Measurements from ENCODE around the gene KIF5B. TPM values are rescaled to one million over a fixed set of nuclear protein-coding genes. Genes with fewer than 3 reads are reported as not detected.

Gene KIF5B
- total and polyA plus RNA-seq, 2 donors (not counting 1 experiment from before 2014, with no cell fraction given), result 9.5 to 44.1 TPM

GRCh38 chr10:32005050-32005449, 51.2 kb downstream of the KIF5B start:
- H3K4me1 ChIP-seq (ENCODE audit: control insufficient read depth in 2 of 2, insufficient read depth in 2 of 2, low read length in 2 of 2), result no peaks in the 10 kb centered on the region
- CTCF ChIA-PET, result interaction anchor here (0.9 to 4.6 kb wide), 7 partner anchors 25 to 143 kb away, joined by 3 to 65 read pairs (median 4); no protein-coding TSS in a partner anchor
- no peak overlapping the region for H2AFZ ChIP-seq (ENCODE audit: insufficient read depth, low read depth, low read length, poor library complexity, severe bottlenecking)
- peaks cover 0 to 9% of the 10 kb centered on the region in 2 experiments for H3K36me3 ChIP-seq (replicated peaks in 1 of 2; ENCODE audit: control extremely low read depth in 1 of 2, control insufficient read depth in 1 of 2, extremely low read depth in 1 of 2, insufficient read depth in 2 of 2, low read length in 1 of 2)
- H3K79me2 ChIP-seq (ENCODE audit: control insufficient read depth, insufficient read depth, low read length), result no peaks in the 10 kb centered on the region
- POLR2A ChIA-PET, result no interaction called here
- intact Hi-C loops (cut with micrococcal nuclease), result loop anchor here (1.0 to 10.0 kb wide), 3 partner anchors 78 to 170 kb away; partner anchors contain the start of gene ARHGAP12
- TF ChIP-seq CTCF (IDR thresholded peaks at IDR 0.05) (peak; percentile 63), EZH2 (IDR thresholded peaks at IDR 0.05; ENCODE audit: borderline replicate concordance, insufficient read depth, low read depth, low read length, poor library complexity, severe bottlenecking) (no peak)
- H4K20me1 ChIP-seq (ENCODE audit: control insufficient read depth, insufficient read depth, low read length, poor library complexity, severe bottlenecking), result no peaks in the 10 kb centered on the region
- no peaks in the 10 kb centered on the region for H3K27me3 ChIP-seq (replicated peaks in 1 of 4; ENCODE audit: control extremely low read depth in 1 of 4, control insufficient read depth in 3 of 4, insufficient read depth in 4 of 4, low read length in 3 of 4)
- peak; percentile 57 for ATAC-seq (ENCODE audit: low read depth)
- no peak overlapping the region for H3K4me2 ChIP-seq (replicated peaks; ENCODE audit: low read depth, low read length, poor library complexity, severe bottlenecking)
- DNase-seq, result peak; percentile 57
- Mint-ChIP-seq H3K9me3 (ENCODE audit: insufficient read depth) (no peaks in the 10 kb centered on the region), H3K27me3 (no peaks in the 10 kb centered on the region), H3K4me3 (no peak overlapping the region), H3K27ac (peak overlapping the region; percentile 43), H3K4me1 (peaks cover 3% of the 10 kb centered on the region)
- no peaks in the 10 kb centered on the region for H3K9me3 ChIP-seq (ENCODE audit: control extremely low read depth in 1 of 3, control insufficient read depth in 2 of 3, insufficient read depth in 1 of 3, low read length in 2 of 3)
- H3K9ac ChIP-seq (ENCODE audit: low read length), result no peak overlapping the region
- H3K4me3 ChIP-seq (ENCODE audit: control extremely low read depth in 1 of 5, extremely low read depth in 1 of 5, insufficient read depth in 1 of 5, low read depth in 2 of 5, low read length in 4 of 5), result no peak overlapping the region
- 60% methylated on average over 2 of the region's 4 CpGs for whole genome bisulfite sequencing (ENCODE audit: insufficient coverage)
- no peak overlapping the region for H3K27ac ChIP-seq (ENCODE audit: low read length in 2 of 2)

GRCh38 chr10:32004161-32004591, 52.0 kb downstream of the KIF5B start:
- ChIA-PET POLR2A (interaction anchor here (0.7 kb wide), 1 partner anchor 22 kb away, joined by 3 read pairs; no protein-coding TSS in a partner anchor), CTCF (interaction anchor here (0.7 to 4.6 kb wide), 11 partner anchors 27 to 171 kb away, joined by 3 to 65 read pairs (median 4); no protein-coding TSS in a partner anchor)
- H3K9me3 ChIP-seq (ENCODE audit: control extremely low read depth in 1 of 3, control insufficient read depth in 2 of 3, insufficient read depth in 1 of 3, low read length in 2 of 3), result no peaks in the 10 kb centered on the region
- H3K9ac ChIP-seq (ENCODE audit: low read length), result no peak overlapping the region
- intact Hi-C loops (cut with micrococcal nuclease), result loop anchor here (10.0 kb wide), 1 partner anchor 169 kb away; no protein-coding TSS in a partner anchor
- no peak overlapping the region for H3K4me2 ChIP-seq (replicated peaks; ENCODE audit: low read depth, low read length, poor library complexity, severe bottlenecking)
- Mint-ChIP-seq H3K27ac (no peak overlapping the region), H3K9me3 (ENCODE audit: insufficient read depth) (no peaks in the 10 kb centered on the region), H3K4me3 (no peak overlapping the region), H3K4me1 (peaks cover 3% of the 10 kb centered on the region), H3K27me3 (no peaks in the 10 kb centered on the region)
- H3K79me2 ChIP-seq (ENCODE audit: control insufficient read depth, insufficient read depth, low read length), result no peaks in the 10 kb centered on the region
- H4K20me1 ChIP-seq (ENCODE audit: control insufficient read depth, insufficient read depth, low read length, poor library complexity, severe bottlenecking), result no peaks in the 10 kb centered on the region
- no peaks in the 10 kb centered on the region for H3K27me3 ChIP-seq (replicated peaks in 1 of 4; ENCODE audit: control extremely low read depth in 1 of 4, control insufficient read depth in 3 of 4, insufficient read depth in 4 of 4, low read length in 3 of 4)
- H3K4me1 ChIP-seq (ENCODE audit: control insufficient read depth in 2 of 2, insufficient read depth in 2 of 2, low read length in 2 of 2), result no peaks in the 10 kb centered on the region
- TF ChIP-seq EZH2 (IDR thresholded peaks at IDR 0.05; ENCODE audit: borderline replicate concordance, insufficient read depth, low read depth, low read length, poor library complexity, severe bottlenecking) (no peak), CTCF (IDR thresholded peaks at IDR 0.05) (no peak)
- H3K27ac ChIP-seq (ENCODE audit: low read length in 2 of 2), result no peak overlapping the region
- ATAC-seq (ENCODE audit: low read depth) (no peak), DNase-seq (peak; percentile 7)
- no peak overlapping the region for H3K4me3 ChIP-seq (ENCODE audit: control extremely low read depth in 1 of 5, extremely low read depth in 1 of 5, insufficient read depth in 1 of 5, low read depth in 2 of 5, low read length in 4 of 5)
- peaks cover 0 to 3% of the 10 kb centered on the region in 2 experiments for H3K36me3 ChIP-seq (replicated peaks in 1 of 2; ENCODE audit: control extremely low read depth in 1 of 2, control insufficient read depth in 1 of 2, extremely low read depth in 1 of 2, insufficient read depth in 2 of 2, low read length in 1 of 2)
- H2AFZ ChIP-seq (ENCODE audit: insufficient read depth, low read depth, low read length, poor library complexity, severe bottlenecking), result no peak overlapping the region
- 89% methylated on average over 3 of the region's 3 CpGs for WGBS (ENCODE audit: insufficient coverage)
